Lung (tissue), 12 donors: ENCODE measurements around the gene RANBP3L. TPM values are rescaled to one million over a fixed set of nuclear protein-coding genes. Genes with fewer than 3 reads are reported as not detected.

Experiments
- ATAC-seq: fragments of 200-7000 bp; cut with Tn5 transposase; one replicate; pipeline ENCODE4 v1.9.1; 2020; ENCODE audit warnings: moderate number of reproducible peaks; ENCODE audit not compliant: insufficient read depth, low FRiP score
- DNase-seq, 3 donors: peaks; one replicate each; pipeline ENCODE4 v3.0.0-alpha.2; 2013 to 2017
- H3K27ac ChIP-seq, 2 donors: one replicate each; pipeline ENCODE4 v1.5.1; 2013; ENCODE audit warnings: mild to moderate bottlenecking in 2 of 2, moderate library complexity in 2 of 2, control low read depth in 1 of 2, inconsistent platforms in 1 of 2, low read depth in 1 of 2, low read length in 1 of 2
- H3K27me3 ChIP-seq, 3 donors: one replicate each; pipeline ENCODE4 v1.5.1; 2013; ENCODE audit warnings: low read length in 2 of 3; ENCODE audit not compliant: control insufficient read depth in 3 of 3, insufficient read depth in 3 of 3
- H3K36me3 ChIP-seq, 4 donors: one replicate each; pipeline ENCODE4 v1.5.1; 2013; ENCODE audit warnings: low read length in 4 of 4, mild to moderate bottlenecking in 1 of 4, moderate library complexity in 1 of 4; ENCODE audit not compliant: control insufficient read depth in 4 of 4, insufficient read depth in 4 of 4
- H3K4me1 ChIP-seq, 5 donors: one replicate each; pipeline ENCODE4 v1.5.1; 2013; ENCODE audit warnings: low read length in 5 of 5, mild to moderate bottlenecking in 2 of 5, moderate library complexity in 1 of 5; ENCODE audit not compliant: control insufficient read depth in 5 of 5, insufficient read depth in 5 of 5
- H3K4me3 ChIP-seq: one replicate; pipeline ENCODE4 v1.5.1; 2013; ENCODE audit warnings: mild to moderate bottlenecking, control low read depth, moderate library complexity
- H3K9ac ChIP-seq, 2 donors: one replicate each; pipeline ENCODE4 v1.5.1; 2013; ENCODE audit warnings: low read length in 2 of 2, control low read depth in 1 of 2; ENCODE audit not compliant: insufficient read depth in 1 of 2
- H3K9me3 ChIP-seq, 4 donors: one replicate each; pipeline ENCODE4 v1.5.1; 2013; ENCODE audit warnings: low read length in 3 of 4, mild to moderate bottlenecking in 1 of 4, moderate library complexity in 1 of 4; ENCODE audit not compliant: control insufficient read depth in 4 of 4, insufficient read depth in 3 of 4
- WGBS, 2 donors: extraction: QIAGEN DNeasy Blood & Tissue Kit; methylation state at CpG; one replicate each; pipeline ENCODE4 v1.1.7; 2013; 5-methylcytosine and 5-hydroxymethylcytosine counted together
- polyA plus RNA-seq, 2 donors: library from polyadenylated mRNA; stranded (reverse); fragments of 200-250 nt; gene quantifications; one replicate each; pipeline ENCODE4 v1.2.1, GENCODE V29; 2013
- total RNA-seq, 2 donors: library from RNA; depleted of rRNA in 1 of 2; stranded (reverse); fragments of >200 nt in 1 of 2; gene quantifications; one replicate each; pipeline ENCODE4 v1.2.1, GENCODE V29; 2014 to 2021
- TF ChIP-seq, protein P1 (sequence below): IDR thresholded peaks from 2 replicates; pipeline ENCODE4 v1.5.1; 2012; ENCODE audit warnings: mild to moderate bottlenecking; ENCODE audit errors: control extremely low read depth, extremely low read depth
- donor health status: control.
- donor health status: control.
- donor health status: Bipolar disorder and iron deficiency.
- donor health status: healthy.
- donor health status: DM: yes; HTN: yes; CAD: no.

RANBP3L gene
- total and polyA plus RNA-seq, 4 donors, result 0.08 to 2.3 (median 0.66) TPM

DNA sequence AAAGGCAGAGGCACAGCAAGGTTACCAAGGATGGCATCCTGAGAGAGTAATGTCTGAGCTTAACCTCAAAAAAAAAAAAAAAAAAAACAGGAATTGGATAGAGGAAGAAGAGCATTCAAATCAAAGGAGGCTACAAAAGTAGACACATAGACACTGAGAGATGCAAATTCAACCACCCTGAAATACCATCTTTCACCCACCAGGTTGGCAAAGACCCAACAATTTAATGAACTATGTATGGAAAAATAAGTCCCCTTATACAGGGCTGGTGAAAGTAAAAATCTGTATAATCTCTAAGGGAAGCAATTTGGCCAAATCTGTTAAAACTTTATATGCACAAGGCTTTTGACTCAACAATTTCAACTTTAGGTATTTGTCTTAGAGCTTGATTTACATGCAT, 64.9 kb downstream of the RANBP3L start:
- H3K36me3 ChIP-seq, result no peaks in the 10 kb centered on the region
- H3K4me1 ChIP-seq, result peaks cover 0 to 28% (median 20%) of the 10 kb centered on the region in 5 donors
- H3K9me3 ChIP-seq, result no peaks in the 10 kb centered on the region
- DNase-seq (no peak), ATAC-seq (no peak)
- no peak overlapping the region for H3K4me3 ChIP-seq
- H3K27ac ChIP-seq, result no peak overlapping the region
- no peaks in the 10 kb centered on the region for H3K27me3 ChIP-seq
- TF ChIP-seq, protein P1, sequence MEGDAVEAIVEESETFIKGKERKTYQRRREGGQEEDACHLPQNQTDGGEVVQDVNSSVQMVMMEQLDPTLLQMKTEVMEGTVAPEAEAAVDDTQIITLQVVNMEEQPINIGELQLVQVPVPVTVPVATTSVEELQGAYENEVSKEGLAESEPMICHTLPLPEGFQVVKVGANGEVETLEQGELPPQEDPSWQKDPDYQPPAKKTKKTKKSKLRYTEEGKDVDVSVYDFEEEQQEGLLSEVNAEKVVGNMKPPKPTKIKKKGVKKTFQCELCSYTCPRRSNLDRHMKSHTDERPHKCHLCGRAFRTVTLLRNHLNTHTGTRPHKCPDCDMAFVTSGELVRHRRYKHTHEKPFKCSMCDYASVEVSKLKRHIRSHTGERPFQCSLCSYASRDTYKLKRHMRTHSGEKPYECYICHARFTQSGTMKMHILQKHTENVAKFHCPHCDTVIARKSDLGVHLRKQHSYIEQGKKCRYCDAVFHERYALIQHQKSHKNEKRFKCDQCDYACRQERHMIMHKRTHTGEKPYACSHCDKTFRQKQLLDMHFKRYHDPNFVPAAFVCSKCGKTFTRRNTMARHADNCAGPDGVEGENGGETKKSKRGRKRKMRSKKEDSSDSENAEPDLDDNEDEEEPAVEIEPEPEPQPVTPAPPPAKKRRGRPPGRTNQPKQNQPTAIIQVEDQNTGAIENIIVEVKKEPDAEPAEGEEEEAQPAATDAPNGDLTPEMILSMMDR, result no peak
- H3K9ac ChIP-seq, result no peak overlapping the region

DNA sequence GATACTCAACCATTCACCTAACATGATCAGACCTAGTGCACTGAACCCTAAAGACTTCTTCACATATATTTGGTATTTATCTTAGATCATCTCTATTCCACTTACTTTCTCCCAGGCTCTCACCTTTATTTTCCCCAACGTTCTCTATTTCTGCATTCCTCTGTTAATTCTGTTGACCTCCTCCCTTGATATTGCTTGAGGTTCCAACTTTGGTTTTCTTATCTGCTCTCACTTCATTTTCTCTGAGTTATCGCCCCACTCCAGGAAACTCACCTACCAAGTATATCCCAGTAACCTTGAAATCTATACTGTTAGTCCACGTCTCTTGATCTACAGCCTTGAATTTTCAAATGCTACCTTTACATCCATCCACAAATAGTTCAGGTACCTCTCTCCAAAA, 69.2 kb downstream of the RANBP3L start:
- H3K27ac ChIP-seq, result no peak overlapping the region
- no peak overlapping the region for H3K9ac ChIP-seq
- no peaks in the 10 kb centered on the region for H3K27me3 ChIP-seq

DNA sequence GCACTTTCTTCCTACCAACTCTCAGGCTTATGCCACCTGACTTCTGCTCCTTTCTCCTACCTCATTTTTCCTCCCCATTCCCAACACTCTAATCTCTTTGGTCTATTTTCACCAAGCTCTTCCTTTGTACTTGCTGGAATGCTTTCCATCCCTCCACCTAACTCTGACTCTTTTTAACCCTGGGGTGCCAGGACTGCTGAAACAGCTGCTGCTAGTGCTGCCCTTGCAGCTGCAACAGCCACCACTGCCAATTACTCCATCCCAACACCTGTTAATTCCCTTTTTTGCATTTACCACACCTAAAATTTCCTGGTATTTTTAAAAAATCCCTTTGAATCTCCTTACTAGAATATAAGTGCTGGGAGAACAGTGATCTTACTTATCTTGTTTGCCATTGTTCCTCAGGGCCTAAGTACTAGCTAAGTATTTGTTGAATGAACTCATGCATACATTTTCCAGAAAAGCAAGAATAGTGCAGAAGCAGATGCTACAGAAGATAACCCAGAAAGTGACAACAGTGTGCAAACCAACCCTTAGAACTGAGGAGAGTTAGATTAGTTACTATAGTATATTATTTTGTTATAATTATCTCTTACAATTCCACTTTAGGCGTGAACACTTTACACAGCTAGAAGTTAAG, 71.4 kb downstream of the RANBP3L start:
- H3K27me3 ChIP-seq, result no peaks in the 10 kb centered on the region
- no peak overlapping the region for H3K9ac ChIP-seq
- DNase-seq (no peak), ATAC-seq (no peak)
- peaks cover 0 to 15% (median 0%) of the 10 kb centered on the region in 5 donors for H3K4me1 ChIP-seq
- TF ChIP-seq, protein P1, result no peak
- peaks cover 0 to 7% (median 2%) of the 10 kb centered on the region in 4 donors for H3K36me3 ChIP-seq
- 96 to 100% methylated on average over 1 of the region's 1 CpG for WGBS, 2 donors
- no peak overlapping the region for H3K4me3 ChIP-seq
- no peaks in the 10 kb centered on the region for H3K9me3 ChIP-seq
- no peak overlapping the region for H3K27ac ChIP-seq

More for the DNA sequence above, 69.2 kb downstream of the RANBP3L start:
- WGBS, 2 donors, result 88 to 90% methylated on average over 3 of the region's 3 CpGs
- no peak for DNase-seq
- no peak for ATAC-seq
- H3K9me3 ChIP-seq, result no peaks in the 10 kb centered on the region
- TF ChIP-seq, protein P1, result no peak
- H3K36me3 ChIP-seq, result no peaks in the 10 kb centered on the region
- peaks cover 0 to 18% (median 0%) of the 10 kb centered on the region in 5 donors for H3K4me1 ChIP-seq
- no peak overlapping the region for H3K4me3 ChIP-seq

DNA sequence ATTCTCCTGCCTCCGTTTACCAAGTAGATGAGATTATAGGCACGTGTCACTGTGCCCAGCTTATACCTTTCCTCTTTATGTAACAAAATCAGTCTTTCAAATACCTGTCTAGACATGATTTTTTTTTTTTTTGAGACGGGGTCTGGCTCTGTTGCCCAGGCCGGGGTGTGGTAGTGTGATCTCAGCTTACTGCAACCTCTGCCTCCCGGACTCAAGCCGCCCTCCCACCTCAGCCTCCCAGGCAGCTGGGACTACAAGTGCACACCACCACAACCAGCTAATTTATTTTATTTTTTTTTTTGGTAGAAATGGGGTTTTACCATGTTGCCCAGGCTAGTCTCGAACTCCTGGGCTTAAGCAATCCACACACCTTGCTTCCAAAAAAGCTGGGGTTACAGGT, 73.2 kb downstream of the RANBP3L start:
- H3K4me1 ChIP-seq, result peaks cover 0 to 15% (median 0%) of the 10 kb centered on the region in 5 donors
- ATAC-seq, result no peak
- H3K27me3 ChIP-seq, result no peaks in the 10 kb centered on the region
- H3K9ac ChIP-seq, result no peak overlapping the region
- TF ChIP-seq, protein P1, result no peak
- DNase-seq, result no peak
- H3K36me3 ChIP-seq, result peaks cover 2 to 15% (median 6%) of the 10 kb centered on the region in 4 donors
- no peaks in the 10 kb centered on the region for H3K9me3 ChIP-seq
- no peak overlapping the region for H3K4me3 ChIP-seq
- no peak overlapping the region for H3K27ac ChIP-seq
- 96 to 99% methylated on average over 7 of the region's 7 CpGs for WGBS, 2 donors
